A172 (cell line): ENCODE results near the gene ETFDH. TPM values are rescaled to one million over a fixed set of nuclear protein-coding genes. Genes with fewer than 3 reads are reported as not detected.
"Not testable (repeated sequence)": the region's sequence is repeated elsewhere in the genome, so short reads cannot be mapped to it uniquely, and the experiment has no call there.

Experiments used
- DNase-seq: peaks from one replicate; pipeline ENCODE4 v3.0.0-alpha.2; 2015; ENCODE audit warnings: low spot score
- total RNA-seq: library from RNA; depleted of rRNA; stranded (reverse); fragments of >200 nt; shearing (Covaris generic); gene quantifications from 2 replicates; pipeline ENCODE4 v1.2.3, GENCODE V29; 2014

Gene ETFDH
- total RNA-seq, 1 experiment from 2014 or later, result 31.9 TPM

- DNase-seq, result no peak
Measured at GRCh38 chr4:158678767-158679166, 6.7 kb downstream of the ETFDH start.

DNA sequence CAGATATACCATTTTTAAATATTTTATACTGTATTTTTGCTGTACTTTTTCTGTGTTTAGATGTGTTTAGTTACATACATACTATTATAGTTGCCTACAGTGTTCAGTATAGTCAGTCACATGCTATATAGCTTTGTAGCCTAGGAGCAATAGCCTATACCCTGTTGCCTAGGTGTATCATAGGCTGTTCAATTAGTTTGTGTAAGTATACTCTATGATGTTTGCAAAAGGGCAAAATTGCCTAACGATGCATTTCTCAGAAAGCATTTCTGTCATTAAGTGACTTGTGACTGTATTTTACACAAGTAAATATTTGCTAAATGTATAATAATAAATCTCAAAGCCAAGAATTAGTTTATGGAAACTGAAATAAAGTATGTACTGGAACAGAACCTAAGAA is 9.5 kb downstream of the ETFDH start:
- no peak for DNase-seq

GRCh38 chr4:158682066-158682465 is 10.0 kb downstream of the ETFDH start:
- DNase-seq, result no peak

DNA sequence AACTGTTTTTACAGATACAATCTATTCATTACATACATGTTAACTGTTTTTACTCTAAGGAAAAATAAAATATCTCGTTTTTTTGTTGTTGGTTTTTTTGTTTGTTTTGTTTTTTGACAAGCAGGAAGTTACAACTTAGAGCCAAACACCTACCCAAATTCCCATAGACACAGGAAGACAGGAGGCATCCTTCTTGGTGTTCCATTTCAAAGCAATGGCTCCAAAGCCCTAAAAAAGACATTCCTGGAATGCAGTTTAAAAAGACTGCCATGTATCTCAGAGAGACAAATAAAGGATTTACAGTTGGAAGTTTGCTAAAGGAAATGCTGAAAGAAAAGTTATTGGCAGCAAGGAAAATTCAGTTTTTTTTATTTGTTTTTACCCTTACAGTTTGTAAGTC is 16.7 kb downstream of the ETFDH start:
- no peak for DNase-seq

GRCh38 chr4:158704274-158704673 is 32.2 kb downstream of the ETFDH start:
- no peak for DNase-seq

- peak; percentile 4 for DNase-seq
Measured at GRCh38 chr4:158710814-158711213, 38.7 kb downstream of the ETFDH start.

- not testable (repeated sequence) for DNase-seq
Measured at GRCh38 chr4:158712622-158713021, 40.5 kb downstream of the ETFDH start.

DNA sequence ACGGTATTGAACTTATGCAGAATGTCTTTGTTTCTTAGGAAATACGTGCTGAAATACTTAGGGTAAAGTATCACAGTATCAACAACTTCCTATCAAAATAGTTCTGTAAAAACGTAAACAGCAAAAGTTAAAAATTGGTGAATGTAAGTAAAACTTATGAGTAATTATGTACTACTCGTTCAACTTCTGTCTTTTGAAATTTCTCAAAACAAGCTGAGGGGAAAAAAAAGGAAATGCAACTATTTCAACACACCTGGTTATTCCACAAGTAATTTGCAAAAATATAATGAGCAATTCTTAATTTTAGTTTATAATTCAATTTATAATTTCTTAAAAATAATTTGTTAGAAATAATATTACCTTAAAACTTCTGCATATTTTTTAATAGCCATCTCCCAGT is 42.8 kb downstream of the ETFDH start:
- no peak for DNase-seq

DNA sequence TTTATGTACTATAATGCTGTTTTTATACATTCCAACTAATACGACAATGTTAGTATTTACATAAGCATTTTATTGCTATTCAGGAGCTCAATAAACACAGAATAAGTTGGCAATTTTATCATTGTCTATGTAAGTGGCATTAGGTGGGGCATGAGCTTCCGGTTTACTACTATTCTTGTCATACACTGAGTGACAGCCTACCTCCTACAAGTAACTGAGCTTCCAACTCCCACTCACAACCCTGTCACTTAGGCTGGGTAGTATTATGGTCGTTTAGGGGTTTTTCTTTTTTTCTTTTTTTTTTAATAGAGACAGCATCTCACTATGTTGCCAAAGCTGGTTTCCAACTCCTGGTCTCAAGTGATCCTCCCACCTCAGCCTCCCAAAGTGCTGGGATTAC is 43.7 kb downstream of the ETFDH start:
- no peak for DNase-seq

DNA sequence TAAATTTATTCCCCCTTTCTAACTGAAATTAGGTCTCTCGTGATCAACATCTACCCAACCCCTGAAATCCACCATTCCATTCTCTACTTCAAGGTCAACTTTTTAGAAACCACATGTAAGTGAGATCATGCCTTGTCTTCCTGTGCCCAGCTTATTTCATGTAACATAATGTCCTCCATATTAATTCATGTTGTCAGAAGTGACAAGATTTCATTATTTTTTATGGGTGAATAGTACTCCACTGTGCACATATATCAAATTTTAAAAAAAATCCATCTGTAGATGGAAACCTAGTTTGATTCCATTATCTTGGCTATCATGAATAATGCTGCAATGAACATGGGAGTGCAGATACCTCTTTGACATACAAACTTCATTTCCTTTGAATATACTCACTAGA is 49.6 kb downstream of the ETFDH start:
- no peak for DNase-seq

- DNase-seq, result peak; percentile 11
Measured at GRCh38 chr4:158722291-158722916, 50.3 kb downstream of the ETFDH start.

DNA sequence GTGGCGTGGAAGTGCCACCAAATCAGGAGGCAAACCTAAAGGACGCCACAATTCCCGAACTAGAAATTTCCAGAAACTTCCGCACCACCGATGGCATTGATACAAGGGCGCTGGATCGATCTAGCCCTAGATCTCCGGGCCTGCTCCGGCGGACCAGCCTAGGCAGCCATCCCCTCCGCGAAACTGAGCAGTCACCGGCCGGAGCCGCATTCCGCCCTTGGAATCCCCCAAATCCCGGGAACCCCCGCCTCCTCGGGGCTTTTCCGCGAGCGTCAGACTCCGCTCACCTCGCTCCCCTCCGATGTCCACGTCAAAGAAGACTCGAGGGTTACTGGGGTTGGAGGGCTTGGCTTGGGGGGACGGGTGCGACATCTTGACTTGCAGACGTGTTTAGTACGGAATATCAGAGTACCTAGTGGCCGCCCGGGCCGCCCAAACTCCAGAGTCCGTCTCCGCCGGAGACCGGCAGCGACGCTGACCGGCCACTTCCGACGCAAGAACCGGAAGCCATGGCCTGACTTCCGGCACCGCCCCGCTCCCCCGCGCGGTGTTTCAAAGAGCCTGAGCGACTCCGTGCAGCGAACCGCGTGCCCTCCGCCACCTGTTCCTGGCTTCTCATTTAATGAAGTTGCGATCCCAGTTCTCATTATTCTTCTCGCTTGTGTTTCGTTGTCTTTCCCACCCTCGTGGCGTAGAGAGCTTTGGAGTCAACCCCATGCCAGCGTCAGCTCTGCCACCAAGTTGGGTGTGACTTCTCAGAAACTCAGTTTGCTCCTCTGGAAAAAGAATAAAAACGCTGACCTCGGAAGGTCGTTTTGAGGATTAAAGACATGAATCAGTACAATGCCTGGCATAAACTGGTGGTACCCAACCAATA is 51.1 kb downstream of the ETFDH start, which contains the start of gene PPID:
TSS of gene PPID (minus strand) at position 480 of the 877 bp plus-strand sequence. CDS start at position 372, 108 bp downstream.
- peak; percentile 67 for DNase-seq

- DNase-seq, result no peak
Measured at GRCh38 chr4:158724637-158725036, 52.5 kb downstream of the ETFDH start.

DNA sequence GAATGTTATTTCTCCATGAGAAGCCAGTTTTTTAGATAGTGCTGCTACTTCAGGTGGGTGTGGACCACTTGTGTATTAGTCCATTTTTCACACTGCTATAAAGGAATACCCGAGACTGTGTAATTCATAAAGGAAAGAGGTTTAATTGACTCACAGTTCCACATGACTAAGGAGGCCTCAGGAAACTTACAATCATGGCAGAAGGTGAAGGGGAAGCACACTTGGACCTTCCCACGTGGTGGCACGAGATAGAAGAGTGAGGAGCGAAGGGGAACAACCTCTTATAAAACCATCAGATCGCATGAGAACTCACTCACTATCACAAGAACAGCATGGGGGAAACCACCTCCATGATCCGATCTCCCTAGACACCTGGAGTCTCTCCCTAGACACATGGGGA is 54.5 kb downstream of the ETFDH start:
- no peak for DNase-seq

GRCh38 chr4:158728236-158728635 is 56.1 kb downstream of the ETFDH start:
- no peak for DNase-seq

DNA sequence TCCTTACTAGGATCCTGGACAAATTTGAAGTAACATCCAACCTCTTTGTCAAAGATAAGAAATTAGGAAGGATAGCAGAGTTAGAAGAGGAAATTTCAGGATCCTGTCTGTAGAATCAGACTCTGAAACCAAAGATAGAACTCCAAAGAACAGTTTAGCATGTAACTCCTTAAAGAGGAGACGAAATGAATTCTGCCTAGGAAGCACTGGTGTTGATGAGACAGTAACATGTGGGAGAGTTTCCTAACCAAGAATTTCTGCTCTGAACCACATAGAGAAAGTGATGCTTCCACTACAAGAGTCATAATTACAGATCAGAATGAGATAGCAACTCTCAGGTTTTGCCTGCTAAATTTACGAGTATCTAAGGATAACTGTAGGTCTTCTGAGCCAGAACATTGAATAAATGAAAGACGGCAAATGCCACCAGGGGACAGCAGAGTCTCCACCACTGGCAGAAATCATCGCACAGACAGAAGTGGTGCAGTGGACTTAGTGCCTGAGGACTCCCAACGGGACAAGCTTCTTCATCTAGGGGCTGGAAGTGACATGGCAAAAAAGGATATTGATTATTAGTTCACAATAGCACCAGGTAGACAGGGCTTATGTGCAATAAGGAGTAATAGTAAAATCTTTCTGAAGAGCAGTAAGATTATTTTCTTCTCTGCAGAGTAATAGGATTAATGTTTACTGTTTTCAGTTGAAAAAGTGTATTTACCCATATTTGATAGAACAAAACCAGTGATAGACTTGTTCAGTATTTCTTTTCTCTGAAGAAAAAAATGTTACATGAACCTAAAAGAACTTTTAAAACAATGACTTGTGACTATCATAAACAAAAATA is 57.8 kb downstream of the ETFDH start:
- DNase-seq, result peak; percentile 71

GRCh38 chr4:158738866-158739265 is 66.8 kb downstream of the ETFDH start:
- DNase-seq, result no peak

DNA sequence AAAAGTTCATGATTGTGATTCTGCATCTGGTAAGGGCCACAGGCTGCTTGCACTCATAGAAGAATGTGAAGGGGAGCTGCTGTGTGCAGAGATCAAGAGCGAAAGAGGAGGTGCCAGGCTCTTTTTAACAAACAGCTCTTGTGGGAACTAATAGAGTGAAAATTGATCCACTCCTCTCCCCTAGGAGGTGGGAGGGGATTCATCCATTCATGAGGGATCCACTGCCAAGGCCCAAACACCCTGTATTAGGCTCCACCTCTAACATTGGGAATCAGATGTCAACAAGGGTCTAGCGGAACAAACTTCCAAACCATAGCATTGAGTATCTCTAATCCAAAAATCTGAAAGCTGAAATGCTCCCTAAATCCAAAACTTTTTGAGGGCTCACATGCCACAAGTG is 67.5 kb downstream of the ETFDH start:
- DNase-seq, result no peak

DNA sequence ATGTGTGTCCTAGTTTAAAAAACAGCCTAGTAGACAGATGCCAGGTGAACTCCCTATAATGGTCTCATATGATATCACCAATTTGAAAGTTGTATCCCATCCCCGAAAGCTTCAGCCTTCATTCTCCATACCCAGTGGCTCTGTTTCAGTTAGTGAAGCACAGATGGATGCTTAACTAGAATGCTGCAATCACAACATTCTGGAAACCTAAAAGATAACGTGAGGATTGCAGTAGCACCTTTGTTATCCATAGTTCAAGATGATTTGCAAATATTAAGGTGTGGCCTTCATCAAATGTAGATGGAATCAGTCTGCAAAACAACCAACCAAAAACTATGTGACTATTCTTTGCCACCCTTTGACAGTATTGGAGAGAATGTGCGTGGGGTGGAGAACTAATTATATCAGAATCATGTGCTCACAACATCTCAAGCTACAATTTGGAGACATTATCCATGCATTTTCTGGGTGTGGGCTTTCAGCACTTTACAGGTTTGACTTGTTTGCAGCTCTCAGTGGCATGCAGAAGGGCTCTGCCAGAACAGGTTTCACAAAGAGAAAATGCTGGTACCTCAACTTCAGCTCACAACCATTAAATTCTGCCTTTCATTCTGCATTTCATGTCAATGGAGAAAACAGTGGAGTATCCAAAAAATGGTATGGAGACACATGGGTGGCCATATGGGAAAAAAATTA is 69.4 kb downstream of the ETFDH start:
- DNase-seq, result no peak

DNA sequence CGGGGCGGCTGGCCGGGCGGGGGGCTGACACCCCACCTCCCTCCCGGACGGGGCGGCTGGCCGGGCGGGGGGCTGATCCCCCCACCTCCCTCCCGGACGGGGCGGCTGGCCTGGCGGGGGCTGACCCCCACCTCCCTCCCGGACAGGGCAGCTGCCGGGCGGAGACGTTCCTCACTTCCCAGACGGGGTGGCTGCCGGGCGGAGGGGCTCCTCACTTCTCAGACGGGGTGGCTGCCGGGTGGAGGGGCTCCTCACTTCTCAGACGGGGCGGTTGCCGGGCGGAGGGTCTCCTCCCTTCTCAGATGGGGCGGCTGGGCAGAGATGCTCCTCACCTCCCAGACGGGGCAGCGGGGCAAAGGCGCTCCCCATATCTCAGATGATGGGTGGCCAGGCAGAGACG is 74.4 kb downstream of the ETFDH start:
- not testable (repeated sequence) for DNase-seq

DNA sequence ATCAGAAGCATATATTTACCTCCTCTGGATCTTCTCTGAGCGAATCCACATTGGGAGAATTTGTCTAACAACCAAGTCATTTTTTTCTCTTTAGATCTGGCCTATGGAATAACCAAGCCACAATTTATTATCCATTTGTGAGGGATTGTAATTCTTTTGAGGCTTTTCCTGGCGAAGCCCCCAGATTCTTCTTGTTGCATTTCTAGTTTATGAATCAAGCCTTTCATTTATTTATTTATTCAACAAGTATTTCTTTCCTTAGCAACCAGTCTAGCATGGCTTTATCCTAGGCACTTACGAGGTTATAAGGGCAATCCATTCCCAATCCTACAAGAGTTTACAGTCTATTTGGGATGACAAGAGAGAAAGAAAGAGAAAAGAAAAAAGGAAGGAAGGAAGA is 78.3 kb downstream of the ETFDH start:
- DNase-seq, result peak; percentile 36
